ENCODE results near the gene TSPAN9.
"Not testable (repeated sequence)": the region's sequence is repeated elsewhere in the genome, so short reads cannot be mapped to it uniquely, and the experiment has no call there.

Gene TSPAN9

DNA sequence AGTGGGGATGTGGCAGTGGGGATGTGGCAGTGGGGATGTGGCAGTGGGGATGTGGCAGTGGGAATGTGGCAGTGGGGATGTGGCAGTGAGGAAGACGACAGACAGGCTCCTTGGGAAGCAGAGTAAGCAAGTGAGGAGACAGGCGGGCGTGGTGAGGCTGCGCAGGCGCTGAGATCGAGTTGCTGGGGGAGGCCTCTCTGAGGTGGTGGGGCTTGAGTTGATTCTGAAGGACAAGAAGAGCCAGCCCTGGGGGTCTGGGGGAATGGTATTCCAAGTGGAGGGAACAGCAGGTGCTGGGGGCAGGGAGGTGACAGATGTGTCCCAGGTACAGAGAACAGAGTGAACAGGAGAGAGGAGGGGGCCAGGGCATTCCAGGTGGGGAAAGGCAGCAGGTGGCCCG lies 33.8 kb upstream of the TSPAN9 start:
- no peak for DNase-seq (ENCODE audit: extremely low read depth in 1 of 2, low read depth in 1 of 2)

- no peak for DNase-seq (ENCODE audit: extremely low read depth in 1 of 2, low read depth in 1 of 2)
These were observed 33.0 kb upstream of the TSPAN9 start for GRCh38 chr12:3044141-3044630.

DNA sequence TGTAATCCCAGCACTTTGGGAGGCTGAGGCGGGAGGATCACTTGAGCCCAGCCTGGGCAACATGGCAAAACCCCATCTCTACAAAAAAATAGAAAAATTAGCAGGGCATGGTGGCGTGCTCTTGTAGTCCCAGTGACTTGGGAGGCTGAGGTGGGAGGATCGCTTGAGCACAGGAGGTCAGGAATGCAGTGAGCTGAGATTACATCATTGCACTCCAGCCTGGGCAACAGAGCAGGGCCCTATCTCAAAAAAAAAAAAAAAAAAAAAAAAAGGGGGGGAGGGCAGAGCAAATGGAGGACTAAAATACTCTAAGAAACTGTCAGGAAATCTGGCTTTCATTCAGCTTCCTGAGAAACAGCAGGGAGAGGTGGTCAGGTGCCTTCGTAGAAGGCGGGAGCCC lies 31.7 kb upstream of the TSPAN9 start:
- DNase-seq (ENCODE audit: extremely low read depth in 1 of 2, low read depth in 1 of 2): no peak

- no peak for DNase-seq (ENCODE audit: extremely low read depth in 1 of 2, low read depth in 1 of 2)
These were observed 31.2 kb upstream of the TSPAN9 start for GRCh38 chr12:3045989-3046388.

- DNase-seq (ENCODE audit: extremely low read depth in 1 of 2, low read depth in 1 of 2): no peak
These were observed 30.6 kb upstream of the TSPAN9 start for GRCh38 chr12:3046441-3047200.

DNA sequence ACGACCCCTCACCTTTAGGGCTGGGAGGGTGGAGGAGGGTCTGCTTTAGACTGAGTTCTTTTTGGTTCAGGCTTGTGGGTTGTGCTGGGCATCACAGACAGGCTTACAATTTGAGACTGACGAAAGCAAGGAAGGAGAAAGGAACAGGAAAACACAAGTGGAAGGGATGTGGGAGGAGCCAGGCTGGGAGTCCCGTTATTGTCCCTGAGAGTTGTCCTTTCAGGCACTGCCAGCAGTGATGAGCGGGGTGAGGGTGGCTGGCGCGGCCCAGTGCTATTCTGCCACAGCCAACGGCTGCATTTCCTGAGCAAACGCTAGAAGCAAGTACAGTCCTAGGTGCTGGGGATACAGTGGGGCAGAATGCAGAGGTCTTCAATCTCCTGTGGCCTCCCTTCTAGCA lies 29.2 kb upstream of the TSPAN9 start:
- no peak for DNase-seq (ENCODE audit: extremely low read depth in 1 of 2, low read depth in 1 of 2)

- DNase-seq (ENCODE audit: extremely low read depth in 1 of 2, low read depth in 1 of 2): no peak
These were observed 28.6 kb upstream of the TSPAN9 start for GRCh38 chr12:3048540-3048939.

DNA sequence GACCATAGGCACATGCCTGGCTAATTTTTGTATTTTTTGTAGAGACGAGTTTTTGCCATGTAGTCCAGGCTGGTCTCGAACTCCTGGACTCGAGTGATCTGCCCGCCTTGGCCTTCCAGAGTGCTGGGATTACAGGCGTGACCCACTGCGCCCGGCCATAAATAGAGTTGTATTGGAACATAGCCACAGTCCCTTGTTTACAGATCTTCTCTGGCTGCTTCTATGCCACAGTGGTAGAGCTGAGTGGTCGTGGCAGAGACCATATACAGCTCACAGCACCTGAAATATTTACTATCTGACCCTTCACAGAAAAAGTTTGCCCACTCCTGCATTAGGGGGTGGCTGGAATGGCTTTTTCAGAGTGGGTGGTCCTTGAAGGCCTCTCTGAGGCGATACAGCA lies 28.0 kb upstream of the TSPAN9 start:
- no peak for DNase-seq (ENCODE audit: extremely low read depth in 1 of 2, low read depth in 1 of 2)

DNA sequence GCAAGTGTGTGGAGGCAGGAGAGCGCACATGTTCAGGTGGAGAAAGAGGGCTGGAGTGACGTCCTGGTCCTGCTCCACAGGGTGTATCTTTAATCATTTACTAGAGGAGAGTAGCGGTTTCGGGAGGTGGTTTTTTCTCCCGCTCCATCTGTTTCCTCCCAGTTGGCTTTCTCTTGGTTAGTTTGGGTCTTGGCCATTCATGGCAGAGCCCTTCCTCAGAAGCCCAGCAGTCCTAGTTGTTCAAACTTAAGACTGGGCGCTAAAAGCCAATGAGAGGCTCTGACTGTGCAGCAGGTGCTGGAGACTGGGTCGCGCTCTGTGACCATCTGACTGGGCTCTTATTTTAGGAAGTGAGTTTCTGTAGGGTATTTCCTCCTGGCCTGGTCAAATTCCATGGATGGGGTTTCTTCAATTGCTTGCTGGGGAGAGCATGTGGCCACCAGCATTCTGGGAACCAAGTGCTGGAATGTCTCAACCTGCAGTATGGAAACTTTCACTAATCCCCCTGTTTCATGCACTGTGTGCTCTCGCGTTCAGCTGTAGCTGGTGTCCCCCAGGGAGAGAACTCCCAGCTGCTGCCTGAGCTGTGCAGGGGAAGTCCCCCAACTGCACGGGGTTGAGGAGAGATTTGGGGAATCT lies 27.4 kb upstream of the TSPAN9 start:
- no peak for DNase-seq (ENCODE audit: extremely low read depth in 1 of 2, low read depth in 1 of 2)

GRCh38 chr12:3054374-3054773 lies 22.8 kb upstream of the TSPAN9 start:
- DNase-seq (ENCODE audit: extremely low read depth in 1 of 2, low read depth in 1 of 2): no peak

- DNase-seq (ENCODE audit: extremely low read depth in 1 of 2, low read depth in 1 of 2): no peak
These were observed 22.0 kb upstream of the TSPAN9 start for GRCh38 chr12:3055026-3055703.

- no peak for DNase-seq (ENCODE audit: extremely low read depth in 1 of 2, low read depth in 1 of 2)
These were observed 21.3 kb upstream of the TSPAN9 start for GRCh38 chr12:3055704-3056467.

DNA sequence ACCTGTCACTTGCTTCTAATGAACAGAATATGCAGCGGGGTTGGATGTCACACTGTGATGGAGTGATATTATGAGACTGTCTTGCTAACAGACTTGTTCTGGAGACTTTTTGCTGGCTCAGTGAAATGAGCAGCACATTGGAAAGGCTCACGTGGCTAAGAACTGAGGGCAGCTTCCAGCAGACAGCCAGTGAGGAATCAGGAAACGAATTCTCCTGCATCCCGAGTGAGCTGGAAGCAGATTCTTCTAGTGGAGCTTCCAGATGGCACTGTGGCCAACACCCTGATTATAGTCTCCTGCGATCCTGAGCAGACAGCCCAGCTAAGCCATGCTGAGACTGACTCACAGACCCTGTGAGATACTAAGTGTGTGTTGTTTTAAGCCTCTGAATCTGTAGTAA lies 16.1 kb upstream of the TSPAN9 start:
- no peak for DNase-seq (ENCODE audit: extremely low read depth in 1 of 2, low read depth in 1 of 2)

DNA sequence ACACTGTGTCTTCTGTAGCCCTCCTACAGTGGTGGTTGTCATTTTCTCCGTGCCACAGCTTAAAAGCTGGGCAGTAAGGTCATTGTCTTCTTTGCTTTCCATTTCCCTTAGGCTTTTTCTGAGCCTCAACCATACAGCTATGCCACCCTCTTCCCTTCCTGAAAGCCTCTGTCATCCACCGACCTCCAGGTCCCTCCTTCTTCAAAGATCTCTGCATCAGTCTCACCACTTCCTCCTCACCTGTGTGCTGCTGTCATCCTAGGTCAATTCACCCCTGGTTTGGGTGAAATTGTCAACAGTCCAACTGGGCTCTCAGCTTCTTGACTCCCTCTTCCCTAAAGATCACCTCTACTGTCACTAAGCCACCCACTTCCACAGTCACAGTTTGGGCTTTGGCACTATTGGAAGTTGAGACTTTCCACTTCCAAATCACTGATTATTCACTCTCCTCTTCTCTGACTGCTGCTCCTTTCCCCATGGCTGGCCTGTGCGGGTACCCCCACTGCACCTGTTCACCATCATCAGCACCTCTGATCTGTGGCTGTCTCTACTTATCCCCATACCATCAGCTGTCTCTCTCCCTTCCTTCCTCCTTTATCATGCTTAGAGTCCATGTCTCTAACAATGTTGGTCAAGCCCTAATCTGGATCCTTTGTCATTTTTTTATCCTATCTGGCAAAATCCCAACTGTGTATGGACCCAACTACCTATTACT lies 15.5 kb upstream of the TSPAN9 start:
- DNase-seq (ENCODE audit: extremely low read depth in 1 of 2, low read depth in 1 of 2): no peak

- DNase-seq (ENCODE audit: extremely low read depth in 1 of 2, low read depth in 1 of 2): no peak
These were observed 11.9 kb upstream of the TSPAN9 start for GRCh38 chr12:3065300-3065699.

DNA sequence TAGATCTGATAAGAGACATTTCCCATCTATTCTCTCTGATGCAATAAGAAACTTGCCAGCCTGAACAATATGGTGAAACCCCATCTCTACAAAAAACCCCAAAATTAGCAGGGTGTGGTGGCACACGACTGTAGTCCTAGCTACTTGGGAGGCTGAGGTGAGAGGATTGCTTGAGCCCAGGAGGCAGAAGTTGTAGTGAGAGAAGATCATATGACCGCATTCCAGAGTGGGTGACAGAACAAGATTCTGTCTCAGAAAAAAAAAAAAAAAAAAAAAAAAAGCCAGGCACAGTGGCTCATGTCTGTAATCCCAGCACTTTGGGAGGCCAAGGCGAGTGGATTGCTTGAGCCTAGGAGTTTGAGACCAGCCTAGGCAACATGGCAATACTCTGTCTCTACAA lies 11.3 kb upstream of the TSPAN9 start:
- not testable (repeated sequence) for DNase-seq (ENCODE audit: extremely low read depth in 1 of 2, low read depth in 1 of 2)

DNA sequence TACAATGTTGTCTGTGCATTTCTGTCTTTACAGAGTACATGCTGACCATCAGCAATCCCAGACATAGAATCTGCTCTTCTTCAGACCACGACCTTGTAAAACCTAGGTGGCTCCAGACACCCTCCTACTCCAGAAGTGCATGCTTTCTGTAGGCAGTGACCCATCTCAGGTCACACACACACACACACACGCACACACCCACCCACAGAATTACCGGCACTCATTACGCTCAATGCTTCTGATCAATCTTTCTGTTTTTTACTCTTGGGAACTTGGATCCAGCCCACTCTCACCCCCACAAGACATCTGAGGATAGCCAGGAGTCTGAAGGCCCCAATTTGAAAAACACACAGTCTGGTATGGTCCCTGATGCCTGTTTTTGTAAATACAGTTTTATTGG lies 7.5 kb upstream of the TSPAN9 start:
- DNase-seq (ENCODE audit: extremely low read depth in 1 of 2, low read depth in 1 of 2): no peak

- DNase-seq (ENCODE audit: extremely low read depth in 1 of 2, low read depth in 1 of 2): no peak
These were observed 6.1 kb upstream of the TSPAN9 start for GRCh38 chr12:3071107-3071506.

- DNase-seq (ENCODE audit: extremely low read depth in 1 of 2, low read depth in 1 of 2): no peak
These were observed 5.5 kb upstream of the TSPAN9 start for GRCh38 chr12:3071710-3072109.

DNA sequence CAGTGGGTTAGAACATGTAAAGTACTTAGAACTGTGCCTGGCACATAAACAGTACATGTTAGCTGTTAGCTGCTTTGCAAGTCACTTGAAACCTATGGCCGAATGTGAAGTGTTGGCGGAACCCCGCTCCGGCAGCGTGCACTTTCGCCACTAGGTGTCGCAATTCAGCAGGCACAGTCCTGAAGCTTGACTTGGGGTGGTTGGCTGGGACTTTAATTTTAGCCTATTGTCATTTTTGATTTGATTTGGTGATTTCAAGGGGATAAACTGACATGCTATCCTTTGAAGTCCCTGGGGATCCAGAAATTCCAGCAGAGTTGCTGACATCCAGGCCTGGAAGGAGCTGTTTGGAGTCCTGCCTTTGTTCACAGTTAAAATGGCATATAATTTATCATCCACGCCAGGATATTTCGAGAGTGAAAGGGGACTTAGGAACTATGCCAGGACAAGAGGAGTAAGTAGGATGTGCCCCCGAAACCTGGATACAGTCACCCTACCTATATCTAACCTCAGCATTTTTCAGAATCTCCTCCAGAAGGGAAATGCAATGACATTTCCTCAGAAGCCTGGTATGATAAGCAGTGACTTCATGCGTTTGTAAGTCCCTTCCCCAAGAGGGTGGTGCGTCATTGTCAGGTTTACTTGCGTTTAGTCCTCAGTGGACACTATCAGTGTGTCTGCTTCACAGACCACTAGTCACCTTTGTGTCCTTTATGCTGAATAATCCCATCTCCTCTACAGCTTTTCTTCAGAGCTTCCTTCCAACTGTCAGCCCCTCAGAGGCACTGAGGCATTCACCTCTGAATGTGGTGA lies 3.5 kb upstream of the TSPAN9 start:
- peak; percentile 57 to 73 for DNase-seq (ENCODE audit: extremely low read depth in 1 of 2, low read depth in 1 of 2)
